Karpas-422 (cell line): ENCODE results near the gene STRAP. TPM values are rescaled to one million over a fixed set of nuclear protein-coding genes. Genes with fewer than 3 reads are reported as not detected.

Experiments
- DNase-seq: peaks from one replicate; pipeline ENCODE4 v3.0.0-alpha.2; 2015
- H2AFZ ChIP-seq: fragments of 200-600 bp; sonication (generic); 2 replicates; pipeline ENCODE4 v1.6.1; 2014; ENCODE audit warnings: antibody characterized with exemption, low read length, mixed read lengths
- H3K27ac ChIP-seq: fragments of 200-600 bp; sonication (generic); 2 replicates; pipeline ENCODE4 v1.5.1; 2014; ENCODE audit warnings: mild to moderate bottlenecking, low read length, moderate library complexity
- H3K27me3 ChIP-seq: fragments of 200-600 bp; sonication (generic); 2 replicates; pipeline ENCODE4 v1.6.1; 2014; ENCODE audit warnings: low read length, mixed read lengths
- H3K36me3 ChIP-seq: fragments of 200-600 bp; sonication (generic); 2 replicates; pipeline ENCODE4 v1.6.1; 2014; ENCODE audit warnings: low read length, mixed read lengths; ENCODE audit not compliant: insufficient read depth
- H3K4me1 ChIP-seq: fragments of 200-600 bp; sonication (generic); 2 replicates; pipeline ENCODE4 v1.6.1; 2014; ENCODE audit warnings: mild to moderate bottlenecking, low read length, mixed read lengths
- H3K4me2 ChIP-seq: fragments of 200-600 bp; sonication (generic); 2 replicates; pipeline ENCODE4 v1.6.1; 2014; ENCODE audit warnings: low read length, low read depth, mild to moderate bottlenecking; ENCODE audit not compliant: poor library complexity, severe bottlenecking
- H3K4me3 ChIP-seq: fragments of 200-600 bp; sonication (generic); 2 replicates; pipeline ENCODE4 v1.5.1; 2014; ENCODE audit warnings: mild to moderate bottlenecking, antibody characterized with exemption, low read length, mixed read lengths
- H3K79me2 ChIP-seq: fragments of 200-600 bp; sonication (generic); 2 replicates; pipeline ENCODE4 v1.6.1; 2014; ENCODE audit warnings: mild to moderate bottlenecking, low read length, mixed read lengths
- H3K9ac ChIP-seq: fragments of 200-600 bp; sonication (generic); 2 replicates; pipeline ENCODE4 v1.6.0; 2014; ENCODE audit warnings: low read length
- H3K9me2 ChIP-seq: fragments of 200-600 bp; sonication (generic), shearing (Covaris generic); replicated peaks from 2 replicates; pipeline ENCODE4 v1.6.0; 2014; ENCODE audit warnings: mild to moderate bottlenecking, low read length, moderate library complexity; ENCODE audit not compliant: insufficient read depth
- H3K9me3 ChIP-seq: fragments of 300-700, 200-600 bp; sonication (generic); 2 replicates; pipeline ENCODE4 v1.6.1; 2014; ENCODE audit warnings: low read length, mixed read lengths
- H4K20me1 ChIP-seq: fragments of 200-600 bp; sonication (generic); 2 replicates; pipeline ENCODE4 v1.6.1; 2014; ENCODE audit warnings: mild to moderate bottlenecking, antibody characterized with exemption, low read length, low read depth; ENCODE audit not compliant: insufficient read depth
- total RNA-seq: library from RNA; depleted of rRNA; stranded (reverse); fragments of >200 nt; shearing (Covaris generic); gene quantifications from 2 replicates; pipeline ENCODE4 v1.2.3, GENCODE V29; 2014; ENCODE audit warnings: low replicate concordance

Gene STRAP
- total RNA-seq, 1 experiment from 2014 or later = 89.3 TPM

DNA sequence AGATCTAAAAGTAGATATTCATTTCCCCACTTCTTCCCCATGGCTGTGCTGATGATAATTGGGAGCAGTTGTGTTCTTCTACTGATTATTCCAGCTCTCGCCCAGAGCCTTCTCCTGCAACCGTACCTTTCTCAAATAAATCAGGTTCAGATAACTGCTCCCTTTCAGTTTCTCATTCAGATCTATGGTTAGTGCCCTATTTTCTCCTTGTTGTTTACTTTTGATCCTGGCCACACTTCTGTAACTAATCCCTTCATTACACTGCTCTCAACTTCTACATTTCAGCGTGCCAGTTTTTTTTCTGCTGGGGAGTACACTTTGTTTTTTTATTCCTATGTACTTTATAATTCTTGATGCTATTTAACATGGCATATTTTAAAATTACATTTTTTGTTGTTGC is 2.8 kb upstream of the STRAP start:
- Histone ChIP-seq H3K4me3 (no peak overlapping the region), H3K9ac (no peak overlapping the region), H3K4me1 (peaks cover 22% of the 10 kb centered on the region), H3K79me2 (peaks cover 23% of the 10 kb centered on the region), H3K27ac (no peak overlapping the region), H3K4me2 (no peak overlapping the region), H3K27me3 (no peaks in the 10 kb centered on the region), H3K9me2 (no peaks in the 10 kb centered on the region), H4K20me1 (peaks cover 19% of the 10 kb centered on the region), H3K36me3 (no peaks in the 10 kb centered on the region), H2AFZ (no peak overlapping the region), H3K9me3 (no peaks in the 10 kb centered on the region)
- no peak for DNase-seq

DNA sequence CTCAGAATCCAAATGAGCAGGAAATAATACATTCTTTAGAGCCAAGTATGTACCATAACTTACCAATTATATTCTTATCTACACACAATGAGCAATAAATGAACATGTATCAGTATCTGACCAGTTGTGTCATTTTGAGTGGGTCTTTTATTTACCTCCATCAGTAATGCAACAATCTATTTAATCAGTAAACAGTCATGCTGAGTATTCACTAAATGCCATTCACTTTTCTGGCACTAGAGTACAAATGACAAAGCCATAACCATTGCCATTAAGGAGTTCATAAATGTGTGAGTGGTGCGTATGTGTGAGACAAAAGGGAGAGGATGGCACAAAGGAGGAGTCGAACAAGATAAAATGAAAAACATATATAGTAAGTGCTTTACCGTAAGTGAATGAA is 1.5 kb upstream of the STRAP start:
- Histone ChIP-seq H3K79me2 (peaks cover 36% of the 10 kb centered on the region), H3K27ac (no peak overlapping the region), H3K4me3 (no peak overlapping the region), H3K9me3 (no peaks in the 10 kb centered on the region), H3K4me2 (no peak overlapping the region), H3K36me3 (peaks cover 8% of the 10 kb centered on the region; the same call in 1 of the 2 replicates), H3K9me2 (no peaks in the 10 kb centered on the region), H2AFZ (no peak overlapping the region), H4K20me1 (peaks cover 27% of the 10 kb centered on the region), H3K4me1 (peaks cover 22% of the 10 kb centered on the region), H3K27me3 (no peaks in the 10 kb centered on the region), H3K9ac (no peak overlapping the region)
- no peak for DNase-seq

DNA sequence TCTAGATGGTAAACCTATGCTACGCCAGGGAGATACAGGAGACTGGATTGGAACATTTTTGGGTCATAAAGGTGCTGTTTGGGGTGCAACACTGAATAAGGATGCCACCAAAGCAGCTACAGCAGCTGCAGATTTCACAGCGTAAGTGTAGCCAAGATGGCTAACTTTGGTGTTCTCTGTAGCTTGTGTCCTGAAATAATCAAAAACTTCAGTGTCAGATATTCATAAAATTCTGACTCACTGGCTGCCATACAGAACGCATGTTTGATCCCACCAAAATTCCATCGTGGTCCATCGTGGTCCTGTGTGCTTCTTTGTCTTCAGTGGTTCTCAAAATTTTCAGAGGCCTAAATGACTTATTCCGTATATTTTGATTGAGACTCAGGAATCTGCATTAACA is 1.3 kb downstream of the STRAP start:
- peaks cover 22% of the 10 kb centered on the region for H3K4me1 ChIP-seq
- peak overlapping the region; percentile 97 for H3K4me3 ChIP-seq
- H3K27ac ChIP-seq = no peak overlapping the region
- no peak for DNase-seq
- peak overlapping the region; percentile 96 for H3K9ac ChIP-seq
- H2AFZ ChIP-seq = no peak overlapping the region
- no peaks in the 10 kb centered on the region for H3K9me2 ChIP-seq
- H4K20me1 ChIP-seq = peaks cover 49% of the 10 kb centered on the region
- peak overlapping the region; percentile 98 for H3K4me2 ChIP-seq
- H3K79me2 ChIP-seq = peaks cover 64% of the 10 kb centered on the region
- no peaks in the 10 kb centered on the region for H3K9me3 ChIP-seq
- peaks cover 34% of the 10 kb centered on the region; the same call in 1 of the 2 replicates for H3K36me3 ChIP-seq
- no peaks in the 10 kb centered on the region for H3K27me3 ChIP-seq

DNA sequence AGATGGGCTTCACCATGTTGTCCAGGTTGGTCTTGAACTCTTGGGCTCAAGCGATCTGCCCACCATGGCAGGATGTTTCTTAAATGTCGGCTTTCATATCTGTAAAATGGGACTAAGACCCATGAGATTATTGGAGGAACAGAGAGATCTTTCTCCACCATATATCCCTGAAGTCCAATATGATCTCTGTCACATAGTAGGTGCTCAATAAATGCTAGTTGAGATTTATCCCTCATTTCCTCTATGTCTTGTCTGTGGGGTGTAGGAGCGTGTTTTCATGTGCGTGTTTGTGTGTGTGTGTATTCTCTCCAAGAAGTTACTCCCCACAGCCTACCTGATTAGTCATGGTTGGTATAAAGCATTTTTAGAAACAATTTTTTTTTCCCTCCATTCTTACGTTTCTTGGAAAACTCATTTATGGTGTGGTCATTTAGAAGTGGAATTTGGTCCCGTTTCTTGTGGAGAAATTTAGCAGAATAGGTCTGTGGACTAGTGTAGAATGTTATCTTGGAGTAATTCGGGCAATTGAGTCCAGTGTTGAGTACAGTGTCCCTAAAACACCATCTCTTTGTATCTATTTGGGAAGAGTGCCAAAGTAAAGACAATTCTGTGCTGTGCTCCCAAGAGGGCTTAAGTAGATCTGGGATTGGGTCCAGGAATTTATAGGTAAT is 4.3 kb downstream of the STRAP start:
- Histone ChIP-seq H4K20me1 (peaks cover 49% of the 10 kb centered on the region), H3K36me3 (peaks cover 42% of the 10 kb centered on the region; the same call in 1 of the 2 replicates), H3K27me3 (no peaks in the 10 kb centered on the region), H3K9me2 (no peaks in the 10 kb centered on the region), H2AFZ (no peak overlapping the region), H3K27ac (no peak overlapping the region), H3K4me2 (peak overlapping the region; percentile 10), H3K4me1 (peaks cover 15% of the 10 kb centered on the region), H3K79me2 (peaks cover 89% of the 10 kb centered on the region), H3K9ac (no peak overlapping the region), H3K4me3 (no peak overlapping the region), H3K9me3 (no peaks in the 10 kb centered on the region)
- no peak for DNase-seq

DNA sequence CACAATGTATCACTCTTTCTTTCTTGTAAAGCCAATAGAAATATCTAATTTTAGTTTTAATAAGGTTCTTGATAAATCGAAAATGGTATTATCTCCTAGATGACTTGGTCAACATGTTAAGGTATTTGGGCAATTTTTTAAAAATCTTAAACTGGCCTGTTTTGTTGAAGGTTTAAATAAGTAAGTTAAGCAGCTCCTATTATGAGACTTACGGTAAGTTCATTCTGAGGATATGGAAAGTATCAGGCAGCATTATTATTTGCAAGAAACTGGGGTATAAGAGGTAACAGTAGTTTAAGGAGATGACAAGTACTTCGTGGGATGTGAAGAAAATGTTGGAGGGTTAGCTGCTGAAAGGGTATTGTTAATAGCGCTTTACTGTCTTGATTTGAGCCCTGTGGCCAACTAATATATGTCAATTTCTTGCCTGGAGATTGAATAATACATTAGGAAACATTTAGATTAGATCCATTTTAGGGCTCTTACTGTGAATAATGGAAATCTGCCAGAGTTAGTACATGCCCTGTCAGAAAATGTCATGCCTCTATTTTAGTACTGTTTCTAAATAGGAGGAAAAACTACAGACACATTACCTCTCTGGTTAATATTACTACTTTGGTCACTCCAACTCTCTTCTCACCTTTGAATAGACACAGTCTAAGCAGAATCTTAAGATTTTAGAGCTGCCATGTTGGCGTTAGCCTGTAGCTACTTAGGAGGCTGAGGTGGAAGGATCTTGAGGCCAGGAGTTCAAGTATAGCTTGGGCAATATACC is 5.0 kb downstream of the STRAP start:
- Histone ChIP-seq H3K79me2 (peaks cover 92% of the 10 kb centered on the region), H3K27me3 (no peaks in the 10 kb centered on the region), H3K9me2 (no peaks in the 10 kb centered on the region), H3K27ac (no peak overlapping the region), H2AFZ (no peak overlapping the region), H3K4me1 (peaks cover 12% of the 10 kb centered on the region), H3K4me2 (peak overlapping the region; percentile 10), H4K20me1 (peaks cover 49% of the 10 kb centered on the region), H3K4me3 (no peak overlapping the region), H3K9ac (no peak overlapping the region), H3K36me3 (peaks cover 47% of the 10 kb centered on the region; the same call in 1 of the 2 replicates), H3K9me3 (no peaks in the 10 kb centered on the region)
- no peak for DNase-seq

DNA sequence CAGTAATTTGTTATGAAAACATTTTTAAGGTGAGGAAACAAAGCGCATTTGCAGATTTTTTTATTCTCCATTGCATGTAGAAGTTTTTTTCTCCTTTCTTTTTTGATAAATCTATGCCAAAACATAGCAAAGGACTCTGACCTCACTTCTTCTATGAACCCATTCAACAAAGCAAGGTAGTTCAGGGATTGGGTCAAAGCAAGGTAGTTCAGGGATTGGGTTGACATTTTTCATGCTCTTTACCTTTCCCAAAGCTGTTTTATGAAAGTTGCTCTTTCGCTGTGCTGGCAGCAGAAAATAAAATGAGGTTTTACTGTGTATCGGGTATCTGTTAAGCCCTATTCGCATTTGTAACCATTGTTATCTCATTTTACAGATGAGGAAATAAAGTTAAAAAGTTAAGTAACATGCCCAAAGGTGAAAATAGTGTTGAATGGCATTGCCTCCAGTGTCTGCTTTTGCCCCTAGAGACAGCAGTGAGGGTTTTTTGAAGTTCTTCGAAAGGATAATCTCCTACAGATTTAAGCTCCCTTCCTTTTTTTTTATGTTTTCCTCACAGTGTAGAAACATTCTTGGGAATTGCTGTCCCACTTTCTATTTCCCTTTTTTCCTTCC is 10.6 kb downstream of the STRAP start:
- Histone ChIP-seq H4K20me1 (0 out of 2 replicates have a peak, but pooled peaks cover 2% of the 10 kb centered on the region), H3K4me3 (no peak overlapping the region), H2AFZ (no peak overlapping the region), H3K27me3 (no peaks in the 10 kb centered on the region), H3K4me2 (no peak overlapping the region), H3K9ac (no peak overlapping the region), H3K9me3 (no peaks in the 10 kb centered on the region), H3K36me3 (peaks cover 49% of the 10 kb centered on the region; the same call in 1 of the 2 replicates), H3K9me2 (no peaks in the 10 kb centered on the region), H3K79me2 (peaks cover 49% of the 10 kb centered on the region), H3K4me1 (no peaks in the 10 kb centered on the region), H3K27ac (no peak overlapping the region)
- DNase-seq = no peak

DNA sequence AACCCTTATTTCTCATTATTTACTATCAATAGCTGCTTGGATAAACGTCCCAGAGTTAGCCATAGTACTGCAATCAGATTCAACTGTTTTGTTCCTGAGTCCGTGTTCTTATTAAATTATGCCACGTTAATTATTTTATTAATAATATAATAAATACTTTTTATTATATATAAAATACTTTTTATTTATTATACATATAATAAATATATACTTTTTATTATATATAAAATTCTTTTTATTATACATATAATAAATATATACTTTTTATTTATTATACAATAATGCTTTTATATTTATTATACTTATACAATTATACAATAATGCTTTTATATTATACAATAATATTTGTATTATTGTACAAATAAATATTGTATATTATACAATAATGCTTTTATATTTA is 11.1 kb downstream of the STRAP start:
- Histone ChIP-seq H3K36me3 (peaks cover 44% of the 10 kb centered on the region; the same call in 1 of the 2 replicates), H2AFZ (no peak overlapping the region), H3K27ac (no peak overlapping the region), H3K9ac (no peak overlapping the region), H3K9me3 (no peaks in the 10 kb centered on the region), H3K4me1 (no peaks in the 10 kb centered on the region), H3K27me3 (no peaks in the 10 kb centered on the region), H3K4me3 (no peak overlapping the region), H3K79me2 (peaks cover 44% of the 10 kb centered on the region), H3K9me2 (no peaks in the 10 kb centered on the region), H4K20me1 (no peaks in the 10 kb centered on the region), H3K4me2 (no peak overlapping the region)
- no peak for DNase-seq

DNA sequence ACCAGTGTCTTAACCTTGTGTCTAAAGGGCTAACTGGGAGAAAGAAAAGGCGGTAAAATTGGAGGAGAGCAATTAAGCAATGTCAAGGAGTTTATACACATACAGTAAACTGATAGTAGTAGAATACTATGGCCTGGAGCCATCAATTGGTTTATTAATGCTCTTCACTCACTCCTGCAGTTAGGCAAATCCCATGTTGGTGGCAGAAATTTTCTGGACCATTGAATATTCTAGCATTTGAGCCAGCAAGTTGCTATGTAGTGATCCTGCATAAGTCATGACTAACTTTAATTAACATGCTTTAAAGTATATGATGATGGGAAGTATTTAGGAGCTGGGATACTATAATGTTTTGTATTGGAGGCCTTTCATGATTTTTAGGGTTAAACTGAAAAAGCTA is 14.7 kb downstream of the STRAP start:
- H4K20me1 ChIP-seq = no peaks in the 10 kb centered on the region
- no peak overlapping the region for H3K9ac ChIP-seq
- no peaks in the 10 kb centered on the region for H3K4me1 ChIP-seq
- no peak overlapping the region for H3K27ac ChIP-seq
- H3K36me3 ChIP-seq = peaks cover 55% of the 10 kb centered on the region; the same call in 1 of the 2 replicates
- H3K4me3 ChIP-seq = no peak overlapping the region
- H3K79me2 ChIP-seq = peaks cover 13% of the 10 kb centered on the region
- no peaks in the 10 kb centered on the region for H3K9me2 ChIP-seq
- no peaks in the 10 kb centered on the region for H3K9me3 ChIP-seq
- no peaks in the 10 kb centered on the region for H3K27me3 ChIP-seq
- H3K4me2 ChIP-seq = no peak overlapping the region
- no peak for DNase-seq
- no peak overlapping the region for H2AFZ ChIP-seq
